ENCODE measurements around the gene DAAM1.

The DAAM1 gene

GRCh38 chr14:59273737-59274136 lies 85.3 kb downstream of the DAAM1 start:
- no peak for DNase-seq
- intact Hi-C loops (cut with DNase I): no loop called here

DNA sequence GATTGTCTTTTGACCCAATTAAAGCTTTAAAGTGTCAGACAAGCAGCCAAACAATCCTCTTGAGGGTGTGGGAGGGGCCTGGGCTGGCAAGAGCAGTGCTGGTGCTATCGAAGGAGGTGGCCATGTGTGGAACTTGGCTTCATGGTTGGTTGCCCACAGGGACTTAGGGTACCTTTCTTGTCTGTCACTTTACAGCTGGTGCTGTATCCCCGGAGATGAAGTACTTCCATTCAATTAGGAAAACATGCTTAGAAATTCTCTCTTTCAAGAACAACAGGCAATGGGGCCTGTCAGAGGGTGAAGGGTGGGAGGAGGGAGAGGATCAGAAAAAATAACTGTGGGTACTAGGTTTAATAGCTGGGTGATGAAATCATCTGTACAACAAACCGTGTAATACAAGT lies 86.5 kb downstream of the DAAM1 start:
- intact Hi-C loops (cut with DNase I): no loop called here
- DNase-seq: peak in 17 of 42 donors; percentile 8 to 44 (median 29)

DNA sequence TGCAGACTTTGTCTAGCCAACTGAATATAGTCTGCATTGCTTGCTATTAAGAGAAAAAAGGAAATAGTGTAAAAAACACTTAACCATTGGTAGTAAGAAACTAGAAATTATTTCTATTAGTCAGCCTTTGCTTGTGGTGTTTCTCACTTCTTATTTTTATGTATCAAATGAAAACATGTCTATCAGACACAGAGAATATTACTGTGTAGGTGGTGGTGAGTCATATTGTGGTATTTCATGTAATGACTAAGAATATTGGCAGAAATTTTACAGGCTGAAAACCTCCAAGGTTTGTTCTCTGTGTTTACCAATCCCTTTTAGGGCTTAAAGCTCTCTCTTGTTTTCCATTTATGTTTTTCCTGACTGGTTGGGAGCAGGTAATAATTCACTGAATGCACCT lies 87.2 kb downstream of the DAAM1 start:
- no peak for DNase-seq
- intact Hi-C loops (cut with DNase I): no loop called here

DNA sequence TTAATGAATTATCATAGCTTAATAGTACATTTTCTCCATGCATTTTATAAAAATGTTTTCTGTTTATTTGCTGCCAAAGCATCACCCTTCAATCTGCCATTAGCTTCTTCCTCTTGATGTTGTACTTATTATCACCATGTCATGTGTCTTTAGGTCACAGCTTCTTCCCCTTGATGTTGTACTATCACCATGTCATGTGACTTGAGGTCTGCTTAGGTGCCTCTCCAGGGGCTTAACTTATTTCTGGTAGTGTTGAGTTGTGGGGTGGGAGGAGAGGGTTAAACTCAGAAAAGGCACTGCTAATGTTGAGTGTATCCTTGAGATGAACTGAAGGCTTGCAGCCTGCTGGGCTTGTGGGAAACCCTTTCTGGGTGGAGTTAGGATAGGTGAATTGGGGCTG lies 87.8 kb downstream of the DAAM1 start:
- DNase-seq: no peak
- intact Hi-C loops (cut with DNase I): no loop called here

GRCh38 chr14:59277659-59278058 lies 89.2 kb downstream of the DAAM1 start:
- intact Hi-C loops (cut with DNase I): no loop called here
- no peak for DNase-seq

DNA sequence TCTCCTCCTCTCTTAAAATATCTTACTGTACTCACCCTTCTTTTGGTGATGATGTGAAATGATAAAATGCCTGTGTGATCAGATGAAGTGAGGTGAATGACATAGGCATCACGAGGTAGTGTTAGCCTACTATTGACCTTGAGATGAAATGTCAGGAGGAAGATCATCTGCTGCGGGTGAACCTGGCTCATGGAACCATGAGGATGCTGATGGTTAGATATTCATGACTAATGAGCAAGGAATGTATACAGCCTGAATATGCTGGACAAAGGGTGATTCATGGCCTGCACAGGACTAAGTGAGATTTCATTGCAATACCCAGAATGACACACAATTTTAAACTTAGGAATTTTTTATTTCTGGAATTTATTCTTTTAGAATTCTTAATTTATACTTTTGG lies 89.6 kb downstream of the DAAM1 start:
- intact Hi-C loops (cut with DNase I): no loop called here

DNA sequence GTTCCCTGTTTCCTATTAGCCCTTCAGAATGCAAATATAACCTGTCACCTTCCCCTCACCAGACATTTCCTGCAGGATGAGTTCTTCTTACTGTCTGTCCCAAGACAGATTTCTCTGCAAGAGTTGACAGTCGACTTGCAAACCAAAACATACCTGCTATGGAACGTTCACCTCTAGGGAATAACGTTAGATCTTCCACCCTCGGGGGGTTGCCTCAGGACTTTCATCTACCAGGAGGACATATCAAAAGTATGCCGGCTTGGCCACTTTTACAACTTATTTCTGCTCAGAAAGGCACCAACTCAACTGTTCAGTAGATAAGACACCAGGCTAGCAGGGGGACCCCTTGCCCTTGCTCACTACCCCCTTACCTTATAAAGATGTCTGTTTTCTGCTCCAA lies 92.5 kb downstream of the DAAM1 start:
- no peak for DNase-seq
- intact Hi-C loops (cut with DNase I): no loop called here

More for the DNA sequence above, 89.6 kb downstream of the DAAM1 start:
- no peak for DNase-seq

- DNase-seq: no peak
- intact Hi-C loops (cut with DNase I): no loop called here
Measured at GRCh38 chr14:59281609-59282377, 93.3 kb downstream of the DAAM1 start.

DNA sequence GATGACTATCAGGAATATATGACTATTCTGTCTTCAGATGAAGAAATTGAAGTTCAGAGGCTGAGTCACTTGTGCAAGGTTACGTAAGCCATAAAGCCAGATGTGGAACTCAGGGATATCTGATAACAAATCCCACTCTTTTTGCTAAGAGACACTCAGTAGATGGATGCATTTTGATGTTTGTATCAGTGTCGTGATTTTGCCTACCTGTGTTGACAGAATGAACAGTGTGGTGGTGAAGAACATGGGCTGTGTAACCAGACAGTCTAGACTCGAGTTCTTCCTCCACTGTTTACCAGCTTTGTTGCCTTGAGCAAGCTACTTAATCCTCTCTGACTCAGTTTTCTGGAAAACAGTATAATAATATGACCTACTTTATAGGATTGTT lies 93.9 kb downstream of the DAAM1 start:
- DNase-seq: no peak
- intact Hi-C loops (cut with DNase I): no loop called here

DNA sequence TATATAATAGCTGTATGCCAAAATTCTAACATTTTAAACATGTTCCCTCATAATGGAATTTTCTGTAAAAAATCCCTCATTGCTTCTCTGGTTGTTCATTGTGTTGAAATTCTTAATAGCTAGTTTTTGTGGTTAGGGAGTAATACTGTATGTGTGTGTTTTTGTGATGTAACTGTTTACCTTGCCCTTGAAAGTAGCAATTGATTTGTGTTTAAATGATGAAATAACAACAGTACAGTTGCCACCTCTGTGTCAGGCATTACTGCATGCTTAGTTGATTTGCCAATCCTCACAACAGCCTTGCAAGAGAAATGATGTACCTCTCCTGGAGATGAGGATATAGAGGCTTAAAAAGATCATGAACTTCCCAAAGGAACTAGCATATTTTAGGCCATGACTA lies 94.9 kb downstream of the DAAM1 start:
- no peak for DNase-seq
- intact Hi-C loops (cut with DNase I): no loop called here

GRCh38 chr14:59284059-59284458 lies 95.6 kb downstream of the DAAM1 start:
- DNase-seq: no peak
- intact Hi-C loops (cut with DNase I): no loop called here

DNA sequence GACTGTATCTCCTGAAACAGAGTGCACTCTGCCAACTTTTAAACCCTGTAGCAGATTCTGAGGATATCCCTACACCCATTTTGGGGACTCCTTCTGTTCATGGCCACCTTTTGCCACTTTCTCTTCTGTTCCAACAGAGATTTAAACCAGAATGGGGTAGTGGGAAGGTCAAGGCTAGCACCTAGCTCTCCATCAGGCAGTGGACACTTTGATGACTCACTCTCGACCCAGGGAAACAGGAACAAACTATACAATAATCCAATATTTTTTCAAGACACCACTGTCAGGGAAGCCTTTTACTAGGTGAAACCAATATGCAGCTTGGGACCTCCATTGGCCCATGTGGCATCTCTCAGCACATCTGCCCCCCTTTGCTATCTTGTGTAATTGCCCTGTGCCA lies 103.6 kb downstream of the DAAM1 start:
- no peak for DNase-seq
- intact Hi-C loops (cut with DNase I): no loop called here

GRCh38 chr14:59292921-59293534 lies 104.6 kb downstream of the DAAM1 start:
- intact Hi-C loops (cut with DNase I): no loop called here
- no peak for DNase-seq

GRCh38 chr14:59293935-59294661 lies 105.6 kb downstream of the DAAM1 start:
- intact Hi-C loops (cut with DNase I): no loop called here
- no peak for DNase-seq

DNA sequence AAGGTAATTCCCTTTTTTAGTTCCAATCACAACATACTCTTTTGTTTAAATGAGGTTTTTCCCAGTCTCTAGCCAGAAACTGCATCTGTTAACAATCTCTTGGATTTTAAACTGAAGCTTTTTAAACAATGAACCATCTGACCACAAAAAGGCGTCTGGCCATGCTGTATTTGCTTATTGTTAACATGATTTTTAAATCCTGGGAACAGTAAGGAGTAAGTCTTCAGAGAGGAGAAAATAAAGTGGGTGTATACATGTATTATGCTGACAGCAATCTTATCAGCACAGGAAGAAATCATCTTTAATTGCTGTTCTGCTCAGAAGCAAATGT lies 106.2 kb downstream of the DAAM1 start:
- no peak for DNase-seq
- intact Hi-C loops (cut with DNase I): no loop called here

DNA sequence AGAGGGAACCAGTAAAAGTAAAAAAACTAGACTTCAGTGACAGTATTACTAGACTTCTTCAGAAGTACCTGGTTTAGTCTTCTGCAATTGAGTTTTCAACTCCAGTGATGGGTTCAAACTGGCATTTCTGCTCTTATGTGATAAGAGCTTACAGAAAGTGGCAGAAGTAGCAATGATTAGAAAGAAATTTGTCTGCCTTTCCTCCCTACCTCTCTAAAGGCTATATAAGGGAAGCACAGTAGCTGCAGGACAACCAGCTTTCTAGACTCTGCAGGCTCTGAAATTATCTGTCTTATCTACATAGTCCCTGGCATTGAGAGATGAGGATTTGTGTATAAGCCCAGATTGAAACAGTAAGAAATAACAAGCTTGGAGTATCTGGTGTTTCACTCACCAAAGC lies 107.5 kb downstream of the DAAM1 start:
- intact Hi-C loops (cut with DNase I): no loop called here
- DNase-seq: no peak

GRCh38 chr14:59296508-59296907 lies 108.0 kb downstream of the DAAM1 start:
- intact Hi-C loops (cut with DNase I): no loop called here
- no peak for DNase-seq

- intact Hi-C loops (cut with DNase I): no loop called here
- no peak for DNase-seq
Measured at GRCh38 chr14:59297071-59297776, 108.8 kb downstream of the DAAM1 start.

- intact Hi-C loops (cut with DNase I): no loop called here
- no peak for DNase-seq
Measured at GRCh38 chr14:59299731-59300130, 111.3 kb downstream of the DAAM1 start.

- DNase-seq: peak in 13 of 42 donors; percentile 5 to 43 (median 18)
- intact Hi-C loops (cut with DNase I): no loop called here
Measured at GRCh38 chr14:59301354-59301753, 112.9 kb downstream of the DAAM1 start.
